ENCODE data around the gene TXNDC17.

GRCh38 chr17:6660805-6661463 is 20.1 kb downstream of the TXNDC17 start:
- TF ChIP-seq POLR2A (IDR thresholded peaks at IDR 0.05; ENCODE audit: control extremely low read depth in 1 of 2, low read depth in 2 of 2, low read length in 2 of 2) (no peak), EP300 (IDR thresholded peaks at IDR 0.05; ENCODE audit: borderline replicate concordance in 1 of 2, low read depth in 2 of 2, low read length in 2 of 2) (no peak), CTCF (IDR thresholded peaks at IDR 0.05; ENCODE audit: control extremely low read depth in 1 of 3, insufficient read depth in 1 of 3, low read depth in 1 of 3, low read length in 3 of 3) (no peak), MAFK (IDR thresholded peaks at IDR 0.05; ENCODE audit: low read depth, low read length) (no peak), ASH2L (IDR thresholded peaks at IDR 0.05; ENCODE audit: low read length) (no peak), RNF2 (IDR thresholded peaks at IDR 0.05; ENCODE audit: borderline replicate concordance, low read depth, low read length, missing control alignments, poor library complexity, severe bottlenecking) (no peak), GTF2F1 (IDR thresholded peaks at IDR 0.05; ENCODE audit: borderline replicate concordance, low read depth, low read length) (no peak), TAF1 (IDR thresholded peaks at IDR 0.05; ENCODE audit: low read depth, low read length) (no peak), EGR1 (IDR thresholded peaks at IDR 0.05; ENCODE audit: borderline replicate concordance, low read depth, low read length) (no peak), POLR2AphosphoS5 (IDR thresholded peaks at IDR 0.05; ENCODE audit: low read depth, low read length) (no peak), NRF1 (IDR thresholded peaks at IDR 0.05; ENCODE audit: low read depth, low read length) (no peak), SIRT6 (IDR thresholded peaks at IDR 0.05; ENCODE audit: low read length) (no peak)
